Fibroblast of skin of right quadriceps (primary cell): Measurements from ENCODE around the gene TNFRSF14.

Source experiments
- DNase-seq: peaks from one replicate; pipeline ENCODE4 v3.0.0-alpha.2; 2013

TNFRSF14 gene

GRCh38 chr1:2523891-2524609 is 32.1 kb upstream of the TNFRSF14 start:
- DNase-seq, result no peak

- DNase-seq, result no peak
Observed at GRCh38 chr1:2525572-2525919, 30.6 kb upstream of the TNFRSF14 start.

GRCh38 chr1:2525920-2526823 is 30.0 kb upstream of the TNFRSF14 start, which contains the start of gene PANK4:
PANK4 (minus strand) TSS chr1:2526596; CDS start chr1:2526587, 9 bp downstream.
- peak; percentile 92 for DNase-seq

GRCh38 chr1:2526824-2527555 is 29.2 kb upstream of the TNFRSF14 start:
- peak; percentile 18 for DNase-seq

- no peak for DNase-seq
Observed at GRCh38 chr1:2527556-2527860, 28.7 kb upstream of the TNFRSF14 start.

GRCh38 chr1:2528016-2528415 is 28.2 kb upstream of the TNFRSF14 start:
- no peak for DNase-seq

- DNase-seq, result no peak
Observed at GRCh38 chr1:2528611-2528965, 27.6 kb upstream of the TNFRSF14 start.

- DNase-seq, result no peak
Observed at GRCh38 chr1:2528966-2529783, 27.0 kb upstream of the TNFRSF14 start.

GRCh38 chr1:2529784-2530512 is 26.2 kb upstream of the TNFRSF14 start, which contains the start of gene HES5:
HES5 (minus strand) TSS chr1:2530263; CDS start chr1:2530164, 99 bp downstream.
- DNase-seq, result no peak

GRCh38 chr1:2530513-2531361 is 25.4 kb upstream of the TNFRSF14 start:
- no peak for DNase-seq

- no peak for DNase-seq
Observed at GRCh38 chr1:2532485-2533160, 23.5 kb upstream of the TNFRSF14 start.

GRCh38 chr1:2533365-2533764 is 22.8 kb upstream of the TNFRSF14 start:
- DNase-seq, result peak; percentile 61

- no peak for DNase-seq
Observed at GRCh38 chr1:2534315-2534686, 21.9 kb upstream of the TNFRSF14 start.

GRCh38 chr1:2534687-2535441 is 21.3 kb upstream of the TNFRSF14 start:
- peak; percentile 64 for DNase-seq

GRCh38 chr1:2535455-2535854 is 20.7 kb upstream of the TNFRSF14 start:
- no peak for DNase-seq

- DNase-seq, result no peak
Observed at GRCh38 chr1:2535981-2536380, 20.2 kb upstream of the TNFRSF14 start.

GRCh38 chr1:2537784-2538115 is 18.4 kb upstream of the TNFRSF14 start:
- DNase-seq, result no peak

- no peak for DNase-seq
Observed at GRCh38 chr1:2538376-2538775, 17.8 kb upstream of the TNFRSF14 start.

GRCh38 chr1:2538872-2539271 is 17.3 kb upstream of the TNFRSF14 start:
- DNase-seq, result no peak
